Subcutaneous abdominal adipose tissue (tissue), 5 donors: ENCODE results near the gene AK3.

ENCODE experiments used
- H3K27ac ChIP-seq: one replicate; pipeline ENCODE4 v1.7.0; 2013; ENCODE audit warnings: low read depth, mild to moderate bottlenecking, inconsistent platforms, low read length, moderate library complexity
- H3K27me3 ChIP-seq, 5 donors: one replicate each; pipeline ENCODE4 v1.7.0; 2013; ENCODE audit warnings: low read length in 5 of 5, inconsistent platforms in 1 of 5; ENCODE audit not compliant: control insufficient read depth in 5 of 5, insufficient read depth in 4 of 5
- H3K36me3 ChIP-seq, 5 donors: one replicate each; pipeline ENCODE4 v1.7.0; 2013; ENCODE audit warnings: low read length in 5 of 5; ENCODE audit not compliant: control insufficient read depth in 5 of 5, insufficient read depth in 5 of 5
- H3K4me1 ChIP-seq, 5 donors: one replicate each; pipeline ENCODE4 v1.7.0; 2013; ENCODE audit warnings: low read length in 5 of 5, mild to moderate bottlenecking in 3 of 5, moderate library complexity in 1 of 5; ENCODE audit not compliant: control insufficient read depth in 5 of 5, insufficient read depth in 5 of 5
- H3K4me3 ChIP-seq, 5 donors: one replicate each; pipeline ENCODE4 v1.7.0; 2013; ENCODE audit warnings: low read length in 5 of 5, low read depth in 1 of 5
- H3K9ac ChIP-seq, 5 donors: one replicate each; pipeline ENCODE4 v1.7.0; 2013; ENCODE audit warnings: low read length in 5 of 5, mild to moderate bottlenecking in 4 of 5, moderate library complexity in 3 of 5
- H3K9me3 ChIP-seq, 5 donors: one replicate each; pipeline ENCODE4 v1.7.0; 2013; ENCODE audit warnings: low read length in 5 of 5; ENCODE audit not compliant: control insufficient read depth in 5 of 5
- donor health status: healthy.
- donor health status: healthy.
- donor health status: healthy.
- donor health status: healthy.
- donor health status: healthy.

Gene AK3

DNA sequence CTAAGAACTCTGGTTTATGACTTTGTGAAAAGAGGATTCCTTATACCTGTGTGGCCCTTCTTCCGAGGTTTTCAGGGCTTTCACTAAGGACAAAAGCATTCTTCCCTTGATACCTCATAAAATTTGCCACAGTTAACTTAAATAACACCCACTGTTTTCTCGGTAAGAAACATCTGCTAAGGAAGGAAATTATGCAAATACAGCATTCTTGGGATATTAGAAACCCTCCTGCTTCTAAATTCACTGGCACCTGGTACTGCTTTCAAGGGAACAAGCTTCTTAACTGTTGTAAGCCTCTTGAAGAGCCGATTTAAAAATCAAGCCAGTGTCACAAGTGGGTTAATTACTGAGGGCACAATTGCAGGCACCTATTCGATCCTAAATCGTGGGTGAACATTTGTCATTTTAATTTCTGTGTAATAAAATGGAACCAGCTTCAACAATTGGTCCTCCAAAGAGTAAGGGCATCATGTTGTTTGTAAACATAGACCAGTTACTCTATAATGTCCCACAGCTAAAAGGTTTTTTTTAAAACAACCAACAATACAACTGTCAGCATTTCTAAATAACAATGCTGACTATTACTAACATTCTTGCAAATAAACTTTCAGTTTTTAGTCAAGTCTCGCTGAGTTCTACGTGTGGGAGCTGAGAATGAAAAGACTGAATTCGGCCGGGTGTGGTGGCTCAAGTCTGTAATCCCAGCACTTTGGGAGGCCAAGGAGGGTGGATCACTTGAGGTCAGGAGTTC lies 26.6 kb downstream of the AK3 start:
- no peak overlapping the region for H3K4me3 ChIP-seq
- H3K27me3 ChIP-seq: no peaks in the 10 kb centered on the region
- H3K4me1 ChIP-seq: peaks cover 0 to 8% (median 6%) of the 10 kb centered on the region in 5 donors
- H3K27ac ChIP-seq: no peak overlapping the region
- no peak overlapping the region for H3K9ac ChIP-seq
- peaks cover 39 to 64% (median 53%) of the 10 kb centered on the region in 5 donors for H3K36me3 ChIP-seq
- peaks cover 0 to 5% (median 0%) of the 10 kb centered on the region in 5 donors for H3K9me3 ChIP-seq

DNA sequence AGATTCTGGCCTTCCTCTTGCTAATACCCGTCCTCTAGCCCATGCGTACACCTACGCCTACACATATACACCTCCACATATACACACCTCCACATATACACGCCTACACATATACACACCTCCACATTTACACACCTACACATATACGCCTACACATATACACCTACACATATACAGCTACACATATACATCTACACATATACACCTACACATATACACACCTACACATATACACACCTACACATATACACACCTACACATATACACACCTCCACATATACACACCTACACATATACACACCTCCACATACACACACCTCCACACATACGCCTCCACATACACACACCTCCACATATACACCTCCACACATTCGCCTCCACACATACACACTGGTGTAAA lies 27.2 kb downstream of the AK3 start:
- H3K27me3 ChIP-seq: no peaks in the 10 kb centered on the region
- H3K36me3 ChIP-seq: peaks cover 37 to 61% (median 51%) of the 10 kb centered on the region in 5 donors
- H3K9me3 ChIP-seq: peaks cover 0 to 5% (median 0%) of the 10 kb centered on the region in 5 donors
- H3K9ac ChIP-seq: no peak overlapping the region
- no peak overlapping the region for H3K4me3 ChIP-seq
- peaks cover 0 to 8% (median 6%) of the 10 kb centered on the region in 5 donors for H3K4me1 ChIP-seq
- H3K27ac ChIP-seq: no peak overlapping the region

DNA sequence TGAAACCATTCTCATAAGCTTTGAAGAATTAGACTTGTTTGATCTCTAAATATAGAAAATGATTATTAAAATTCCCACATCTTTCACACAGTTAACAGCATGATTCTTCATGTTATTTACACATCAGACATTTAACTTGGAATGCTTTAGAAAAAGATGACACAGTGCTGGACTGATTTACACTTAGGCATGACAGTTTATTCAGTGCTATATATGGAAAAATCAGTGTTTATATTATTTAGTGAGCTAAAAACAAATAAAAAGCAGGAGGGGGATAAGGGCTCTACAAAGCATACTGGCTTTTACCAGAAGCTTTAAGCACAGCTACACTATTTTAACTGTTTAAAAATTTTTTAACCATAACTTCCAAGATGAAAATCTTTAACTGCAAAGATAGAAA lies 31.6 kb downstream of the AK3 start:
- H3K9ac ChIP-seq: no peak overlapping the region
- no peaks in the 10 kb centered on the region for H3K4me1 ChIP-seq
- no peak overlapping the region for H3K4me3 ChIP-seq
- peaks cover 13 to 40% (median 28%) of the 10 kb centered on the region in 5 donors for H3K36me3 ChIP-seq
- H3K27ac ChIP-seq: no peak overlapping the region
- no peaks in the 10 kb centered on the region for H3K27me3 ChIP-seq
- no peaks in the 10 kb centered on the region for H3K9me3 ChIP-seq

DNA sequence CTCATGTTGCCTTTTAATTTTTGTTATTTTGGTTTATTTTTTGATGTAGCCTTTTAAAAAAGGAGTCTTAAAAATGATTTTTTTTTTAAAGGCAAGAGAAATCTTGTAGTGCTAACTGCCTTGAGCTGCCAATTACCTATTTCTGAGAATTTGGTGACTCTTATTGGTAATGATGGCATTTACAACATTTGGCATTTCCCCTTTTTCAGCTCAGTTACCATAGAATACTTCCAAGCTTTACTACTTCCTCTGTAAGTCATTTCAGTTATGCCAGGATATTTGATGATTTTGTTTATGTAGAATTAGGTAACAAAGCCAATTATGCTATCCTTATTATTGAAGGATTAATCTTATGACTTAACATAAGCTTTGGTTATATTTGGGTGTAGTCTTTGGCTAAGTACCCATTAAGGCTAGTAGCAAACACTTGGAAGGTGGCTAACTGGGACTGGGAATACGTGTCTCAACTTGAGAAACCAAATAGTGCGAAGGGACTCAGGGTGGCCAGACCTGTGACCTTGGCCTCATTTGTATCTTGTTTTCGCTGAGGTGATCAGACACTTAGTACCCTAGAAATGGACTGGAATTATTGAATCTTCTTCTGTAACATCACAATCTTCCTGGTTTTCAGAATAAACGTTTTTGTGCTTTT lies 33.9 kb downstream of the AK3 start:
- no peaks in the 10 kb centered on the region for H3K27me3 ChIP-seq
- no peaks in the 10 kb centered on the region for H3K4me1 ChIP-seq
- no peak overlapping the region for H3K4me3 ChIP-seq
- no peak overlapping the region for H3K27ac ChIP-seq
- H3K9me3 ChIP-seq: no peaks in the 10 kb centered on the region
- H3K36me3 ChIP-seq: peaks cover 9 to 46% (median 32%) of the 10 kb centered on the region in 5 donors
- H3K9ac ChIP-seq: no peak overlapping the region

DNA sequence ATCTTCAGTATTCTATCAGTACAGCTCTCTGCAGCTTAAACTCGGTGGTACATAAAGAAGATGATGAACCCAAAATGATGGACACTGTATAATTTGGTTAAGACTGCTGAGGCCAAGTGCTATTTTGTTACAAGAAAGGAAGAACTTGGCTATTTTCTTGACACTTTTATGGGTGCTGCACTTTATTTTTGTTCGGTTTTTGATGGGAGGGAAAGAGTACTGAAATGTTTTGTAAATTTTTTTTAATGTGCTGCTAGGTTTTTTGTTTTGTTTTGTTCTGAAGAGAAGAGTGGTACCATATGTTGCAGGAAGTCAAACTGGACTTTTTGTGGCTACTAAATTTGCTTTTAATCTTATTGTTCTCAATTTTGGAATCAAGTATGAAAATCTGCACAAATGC lies 35.0 kb downstream of the AK3 start:
- no peaks in the 10 kb centered on the region for H3K4me1 ChIP-seq
- H3K4me3 ChIP-seq: no peak overlapping the region
- H3K9ac ChIP-seq: no peak overlapping the region
- H3K9me3 ChIP-seq: no peaks in the 10 kb centered on the region
- peaks cover 9 to 47% (median 35%) of the 10 kb centered on the region in 5 donors for H3K36me3 ChIP-seq
- H3K27me3 ChIP-seq: no peaks in the 10 kb centered on the region
- no peak overlapping the region for H3K27ac ChIP-seq

DNA sequence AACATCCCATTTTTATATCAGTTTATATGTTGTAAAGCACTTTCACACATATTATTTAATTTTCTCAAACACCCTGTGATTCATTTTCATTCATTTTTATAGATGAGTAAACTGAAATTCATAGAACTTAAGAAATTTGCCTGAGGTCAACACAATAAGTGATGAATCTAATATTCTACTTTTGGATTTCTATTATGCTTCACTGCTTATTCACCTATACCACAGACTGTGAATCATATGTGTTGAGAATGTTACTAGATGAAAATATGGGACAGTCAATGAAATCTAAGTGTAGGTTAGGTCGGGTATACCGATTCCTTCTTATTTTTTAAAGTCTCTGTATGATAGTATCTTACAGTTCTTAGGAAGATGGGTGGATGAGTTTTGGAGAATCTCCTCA lies 36.9 kb downstream of the AK3 start:
- no peaks in the 10 kb centered on the region for H3K4me1 ChIP-seq
- H3K36me3 ChIP-seq: peaks cover 12 to 51% (median 42%) of the 10 kb centered on the region in 5 donors

DNA sequence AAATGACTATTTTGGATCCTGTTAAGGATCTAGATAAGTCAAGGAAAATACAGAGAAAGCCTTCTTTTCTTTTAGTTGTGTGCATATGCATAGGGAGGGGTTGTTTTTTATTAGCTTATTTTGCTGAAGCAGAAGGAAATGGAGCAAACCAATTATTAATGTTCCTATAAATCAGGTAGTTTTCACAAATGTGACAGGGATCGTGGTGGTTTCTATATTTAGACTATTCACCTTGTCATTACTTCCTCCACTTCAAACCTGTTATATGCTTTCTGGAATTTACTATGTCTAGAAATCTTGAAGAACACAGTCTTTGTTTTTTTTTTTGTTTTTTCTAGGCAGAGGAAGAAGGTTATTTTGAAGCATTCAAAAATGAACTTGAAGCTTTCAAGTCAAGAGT lies 39.5 kb downstream of the AK3 start:
- peaks cover 17 to 65% (median 57%) of the 10 kb centered on the region in 5 donors for H3K36me3 ChIP-seq
- no peak overlapping the region for H3K4me3 ChIP-seq
- H3K27ac ChIP-seq: no peak overlapping the region
- H3K27me3 ChIP-seq: no peaks in the 10 kb centered on the region
- no peak overlapping the region for H3K9ac ChIP-seq
- H3K9me3 ChIP-seq: no peaks in the 10 kb centered on the region
- H3K4me1 ChIP-seq: no peaks in the 10 kb centered on the region

More for the DNA sequence above, 36.9 kb downstream of the AK3 start:
- no peaks in the 10 kb centered on the region for H3K9me3 ChIP-seq
- H3K9ac ChIP-seq: no peak overlapping the region
- no peaks in the 10 kb centered on the region for H3K27me3 ChIP-seq
- H3K4me3 ChIP-seq: no peak overlapping the region
- no peak overlapping the region for H3K27ac ChIP-seq

DNA sequence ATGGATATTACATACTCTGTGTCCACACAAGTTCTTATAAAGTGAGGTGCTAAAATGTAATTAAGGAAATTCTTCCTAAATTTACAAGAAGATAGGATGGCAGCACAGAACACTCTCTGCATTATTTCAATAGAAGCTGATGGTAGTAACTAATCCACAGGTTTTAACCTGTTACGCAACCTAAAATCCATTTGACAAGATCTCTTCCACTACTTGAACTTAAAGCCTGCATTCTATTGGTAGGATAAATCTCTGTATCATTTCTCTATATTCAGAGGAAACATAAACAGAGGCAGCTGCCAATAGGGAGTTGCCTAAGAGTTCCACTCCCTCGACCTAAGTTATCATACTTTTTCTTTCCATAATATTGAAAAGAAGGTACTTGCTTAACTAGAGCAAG lies 40.1 kb downstream of the AK3 start:
- H3K36me3 ChIP-seq: peaks cover 17 to 60% (median 57%) of the 10 kb centered on the region in 5 donors
- H3K4me1 ChIP-seq: no peaks in the 10 kb centered on the region
- no peak overlapping the region for H3K27ac ChIP-seq
- H3K9me3 ChIP-seq: no peaks in the 10 kb centered on the region
- no peak overlapping the region for H3K9ac ChIP-seq
- H3K4me3 ChIP-seq: no peak overlapping the region
- H3K27me3 ChIP-seq: no peaks in the 10 kb centered on the region

DNA sequence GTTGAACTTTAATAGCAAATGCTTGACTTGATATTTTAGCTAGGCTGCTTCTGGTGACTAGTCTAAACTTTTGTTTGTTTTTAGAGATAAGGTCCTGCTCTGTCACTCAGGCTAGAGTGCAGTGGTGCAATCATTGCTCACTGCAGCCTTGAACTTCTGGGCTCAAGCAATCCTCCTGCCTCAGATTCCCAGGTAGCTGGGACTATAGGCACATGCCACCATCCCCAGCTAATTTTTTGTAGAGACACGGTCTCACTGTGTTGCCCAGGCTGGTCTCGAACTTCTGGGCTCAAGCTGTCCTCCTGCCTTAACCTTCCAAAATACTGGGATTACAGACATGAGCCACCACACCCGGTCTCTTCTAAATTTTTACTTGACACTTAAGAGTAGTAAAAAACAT lies 40.9 kb downstream of the AK3 start:
- Histone ChIP-seq H3K4me1 (no peaks in the 10 kb centered on the region), H3K9ac (no peak overlapping the region), H3K9me3 (no peaks in the 10 kb centered on the region), H3K27me3 (no peaks in the 10 kb centered on the region), H3K36me3 (peaks cover 18 to 60% (median 54%) of the 10 kb centered on the region in 5 donors), H3K27ac (no peak overlapping the region), H3K4me3 (no peak overlapping the region)

DNA sequence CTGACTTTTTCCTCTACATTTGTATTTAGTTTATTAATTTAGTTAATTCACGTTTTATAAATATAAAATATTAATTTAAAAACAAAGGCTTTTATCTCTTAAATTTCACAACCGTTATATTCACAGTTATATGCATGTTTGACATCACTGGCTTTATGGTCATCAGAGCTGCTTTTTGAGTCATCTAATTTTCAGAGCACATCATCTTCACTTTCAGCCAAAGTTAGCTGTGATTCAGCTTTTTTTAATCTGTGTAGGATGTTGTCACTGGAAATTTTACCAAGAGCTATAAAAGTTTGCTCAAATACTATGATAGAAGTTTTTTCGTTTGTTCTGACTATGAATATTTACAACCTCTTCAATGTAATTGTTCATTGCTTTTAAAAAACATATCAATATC lies 49.2 kb downstream of the AK3 start:
- Histone ChIP-seq H3K27ac (no peak overlapping the region), H3K36me3 (peaks cover 0 to 37% (median 16%) of the 10 kb centered on the region in 5 donors), H3K4me1 (peaks cover 0 to 20% (median 9%) of the 10 kb centered on the region in 5 donors)

More for the DNA sequence above, 49.2 kb downstream of the AK3 start:
- Histone ChIP-seq H3K9ac (no peak overlapping the region), H3K27me3 (no peaks in the 10 kb centered on the region), H3K4me3 (no peak overlapping the region), H3K9me3 (no peaks in the 10 kb centered on the region)
